Right renal cortex interstitium (tissue), 3 donors: Measurements from ENCODE around the gene AMN1. TPM values are rescaled to one million over a fixed set of nuclear protein-coding genes. Genes with fewer than 3 reads are reported as not detected.
A peak's percentile ranks its signal among the peaks of the same experiment; 100 is the strongest.
"Not testable (repeated sequence)": the region's sequence is repeated elsewhere in the genome, so short reads cannot be mapped to it uniquely, and the experiment has no call there.

ENCODE experiments used
- DNase-seq, 3 donors: peaks; one replicate each; pipeline ENCODE4 v3.0.0-alpha.2; 2013; ENCODE audit warnings: low read depth in 3 of 3, low spot score in 2 of 3
- polyA plus RNA-seq, 3 donors: library from polyadenylated mRNA; unstranded; fragments of 120-200 nt; gene quantifications; one replicate each; pipeline ENCODE4 v1.2.1, GENCODE V29; 2013; ENCODE audit not compliant: insufficient read length in 3 of 3

AMN1 gene
- 10 to 100 TPM; 24.0 to 24.8 (median 24.7) TPM for polyA plus RNA-seq

DNA sequence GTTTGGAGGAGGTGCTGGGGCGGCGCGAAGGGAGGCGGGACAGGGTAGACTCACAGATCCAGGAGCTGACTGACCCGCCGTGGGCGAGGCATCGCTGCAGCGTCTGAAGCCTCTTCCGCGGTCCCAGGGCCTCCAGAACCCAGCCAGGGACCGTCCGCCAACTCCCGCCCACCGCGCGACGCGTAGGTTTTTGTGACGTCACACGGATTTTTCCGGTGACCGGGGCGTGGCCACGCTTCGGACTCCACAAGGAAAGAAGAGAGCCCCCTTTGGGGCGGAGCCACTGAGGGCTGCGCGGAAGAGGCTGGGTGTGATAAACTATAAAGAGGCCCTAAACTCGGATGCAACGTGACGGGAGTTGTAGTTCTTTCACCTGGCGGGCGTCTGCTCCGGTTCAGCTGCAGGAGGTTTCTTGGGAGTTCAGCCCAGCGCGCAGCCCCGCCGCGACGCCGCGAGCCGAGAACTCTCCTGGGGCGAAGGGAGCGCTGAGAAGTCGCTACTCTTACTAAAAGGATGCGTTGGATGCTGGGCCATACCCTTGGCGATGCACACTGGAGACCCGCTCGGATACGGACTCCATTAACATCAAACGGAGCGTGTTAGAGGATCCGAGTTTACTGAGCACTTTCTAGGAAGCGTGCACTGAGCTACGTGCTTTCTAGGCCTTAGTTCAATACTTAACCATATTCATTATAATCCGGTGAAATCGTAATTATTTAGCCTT is at the start of gene AMN1:
Gene AMN1 (minus strand): TSS at position 105 of the 724 bp plus-strand sequence. CDS start 13 bp downstream, at position 92.
- peak; percentile 98 to 99 (median 99) for DNase-seq

DNA sequence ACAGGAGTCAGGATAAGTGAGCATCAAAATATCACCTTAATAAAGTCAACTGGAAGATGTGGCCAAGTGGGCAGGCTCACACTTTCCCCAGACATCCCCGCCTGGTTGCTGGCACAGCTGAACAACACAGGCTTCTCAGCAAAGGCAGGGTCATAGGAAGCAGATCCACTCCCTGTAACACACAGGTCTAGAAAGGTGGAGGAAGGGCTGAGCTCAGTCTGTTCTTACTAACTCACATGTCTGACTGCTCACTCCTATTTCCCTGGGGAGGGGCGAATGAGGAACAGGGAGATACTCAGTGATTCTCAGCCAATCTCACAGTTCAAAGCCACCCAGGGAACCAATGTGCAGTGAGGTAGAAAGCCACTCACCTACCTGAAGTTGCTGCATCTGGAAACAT is 45.0 kb upstream of the AMN1 start:
- DNase-seq, result no peak

DNA sequence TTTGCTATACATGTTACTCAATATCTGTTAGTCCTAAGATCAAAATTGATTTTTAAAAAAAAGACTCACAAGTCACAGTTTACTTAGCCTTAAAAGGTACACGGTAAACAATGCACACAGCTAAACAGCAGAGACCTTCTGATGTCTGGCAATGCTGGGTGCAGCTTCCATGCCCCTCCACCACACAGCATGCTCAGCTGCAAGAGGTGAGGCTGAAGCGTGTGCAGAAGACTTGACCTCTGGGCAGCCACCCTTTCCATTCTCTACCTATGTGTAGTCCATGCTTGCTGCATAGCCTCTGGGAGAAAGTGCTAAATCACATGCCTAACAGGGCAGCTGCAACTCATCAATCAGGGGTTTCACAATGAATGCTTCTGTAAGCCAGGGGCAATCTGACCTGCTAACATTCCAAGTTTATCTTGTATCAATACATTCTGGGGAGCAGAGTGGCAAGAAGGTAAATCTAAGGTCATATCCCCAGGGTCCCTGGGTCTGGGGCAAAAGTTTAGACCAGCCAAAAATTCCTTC is 44.5 kb upstream of the AMN1 start:
- DNase-seq, result no peak

DNA sequence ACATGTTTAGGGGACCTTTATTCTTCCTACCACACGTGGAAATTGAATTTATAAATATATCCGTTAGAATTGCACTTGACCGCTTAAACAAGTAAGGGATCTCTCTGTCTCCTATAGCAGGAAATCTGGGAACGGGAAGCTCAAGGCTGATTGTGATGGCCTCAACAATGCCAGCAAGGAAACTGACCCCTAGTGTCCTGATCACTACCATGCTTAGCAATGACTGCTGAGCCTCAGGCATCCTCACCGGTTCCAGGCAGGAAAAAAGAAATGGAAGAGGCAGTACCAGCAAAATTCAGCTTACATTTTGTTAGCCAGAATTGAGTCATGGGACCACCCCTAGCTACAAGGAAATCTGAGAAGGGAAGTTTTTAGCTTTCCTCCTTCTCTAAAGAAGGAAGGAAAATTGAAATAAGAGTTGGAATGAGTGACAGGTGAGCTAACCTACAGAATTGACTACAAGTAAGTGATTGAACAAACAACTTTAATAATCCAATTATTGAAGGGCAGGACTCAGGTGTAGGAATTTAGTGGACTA is 43.9 kb upstream of the AMN1 start:
- no peak for DNase-seq

DNA sequence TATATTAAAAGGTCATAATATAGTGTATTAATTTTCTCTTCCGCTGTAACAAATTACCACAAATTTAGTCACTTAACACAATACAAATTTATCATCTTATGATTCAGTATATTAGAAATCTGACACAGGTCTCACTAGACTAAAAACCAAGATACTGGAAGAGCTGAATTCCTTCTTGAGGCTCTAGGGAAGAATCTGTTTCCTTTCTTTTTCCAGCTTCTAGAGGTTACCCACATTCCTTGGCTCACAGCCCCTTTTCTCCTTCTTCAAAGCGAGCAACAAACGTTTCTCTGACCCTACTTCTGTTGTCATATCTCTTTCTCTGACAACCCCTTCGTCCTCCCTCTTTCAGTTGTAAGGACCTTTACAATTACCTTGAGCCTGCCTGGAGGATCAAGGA is 43.4 kb upstream of the AMN1 start:
- DNase-seq, result no peak

DNA sequence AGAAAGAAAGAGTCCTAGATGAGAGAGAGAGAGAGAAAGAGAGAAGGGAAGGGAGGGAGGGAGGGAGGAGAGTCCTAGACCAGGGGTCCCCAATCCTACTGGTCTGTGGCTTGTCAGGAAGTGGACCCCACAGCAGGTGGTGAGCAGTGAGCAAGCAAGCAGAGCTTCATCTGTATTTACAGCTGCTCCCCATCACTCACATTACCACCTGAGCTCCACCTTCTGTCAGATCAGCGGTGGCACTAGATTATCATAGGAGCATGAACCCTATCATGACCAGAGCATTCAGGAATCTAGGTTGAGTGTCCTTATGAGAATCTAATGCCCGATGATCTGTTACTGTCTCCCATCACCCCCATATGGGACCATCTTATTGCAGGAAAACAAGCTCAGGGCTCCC is 39.2 kb upstream of the AMN1 start:
- DNase-seq, result no peak

DNA sequence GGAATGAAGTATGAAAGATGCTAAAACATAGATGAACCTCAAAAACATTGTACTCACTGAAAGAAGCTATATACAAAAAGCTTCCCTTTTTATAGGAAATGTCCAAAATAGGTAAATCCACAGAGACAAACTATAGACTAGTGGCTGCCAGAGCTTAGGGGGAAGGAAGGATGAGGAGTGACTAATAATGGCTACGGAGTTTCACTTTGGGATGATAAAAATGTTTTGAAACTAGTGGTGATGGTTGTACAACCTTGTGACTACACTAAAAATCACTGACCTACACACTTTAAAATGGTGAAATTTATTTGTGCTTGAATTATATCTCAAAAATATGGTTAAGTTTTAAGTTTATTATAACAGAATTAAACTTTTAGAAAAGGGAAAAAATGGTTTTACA is 37.1 kb upstream of the AMN1 start:
- DNase-seq, result no peak

DNA sequence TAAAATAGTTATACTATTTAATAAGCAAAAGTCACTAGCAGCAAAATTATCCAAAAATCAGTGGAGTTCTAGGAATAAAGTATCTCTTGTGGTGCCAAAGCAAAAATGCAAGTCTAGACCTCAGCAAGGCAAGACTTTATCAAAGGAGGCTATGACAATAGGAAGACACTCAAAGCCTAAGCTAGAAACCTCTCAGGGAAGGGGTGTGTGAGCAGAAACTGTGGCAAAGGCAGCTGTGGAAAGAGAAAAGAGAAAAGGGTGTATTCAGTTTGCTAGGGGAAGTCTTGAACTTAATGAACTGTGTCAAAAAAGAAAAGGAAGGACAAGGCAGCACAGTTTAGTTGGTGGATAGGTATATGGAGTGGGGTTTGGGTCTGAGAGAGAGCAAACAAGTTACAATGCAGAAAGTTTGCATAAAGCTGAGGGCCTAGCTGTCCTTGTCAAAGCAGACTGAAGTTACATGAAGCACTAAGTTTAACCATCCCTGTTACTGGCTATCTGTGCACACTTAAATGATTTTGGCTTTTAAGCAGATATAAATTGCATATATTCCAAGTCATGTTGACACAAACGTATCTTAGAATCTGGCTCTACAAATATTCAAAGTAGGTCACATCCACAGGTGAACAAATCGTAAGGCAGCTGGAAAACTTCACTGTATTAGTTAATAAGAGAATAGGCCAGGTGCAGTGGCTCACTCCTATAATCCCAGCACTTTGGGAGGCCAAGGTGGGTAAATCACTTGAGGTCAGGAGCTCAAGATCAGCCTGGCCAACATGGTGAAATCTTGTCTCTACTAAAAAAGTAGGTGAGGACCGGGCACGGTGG is 31.0 kb upstream of the AMN1 start:
- no peak for DNase-seq

DNA sequence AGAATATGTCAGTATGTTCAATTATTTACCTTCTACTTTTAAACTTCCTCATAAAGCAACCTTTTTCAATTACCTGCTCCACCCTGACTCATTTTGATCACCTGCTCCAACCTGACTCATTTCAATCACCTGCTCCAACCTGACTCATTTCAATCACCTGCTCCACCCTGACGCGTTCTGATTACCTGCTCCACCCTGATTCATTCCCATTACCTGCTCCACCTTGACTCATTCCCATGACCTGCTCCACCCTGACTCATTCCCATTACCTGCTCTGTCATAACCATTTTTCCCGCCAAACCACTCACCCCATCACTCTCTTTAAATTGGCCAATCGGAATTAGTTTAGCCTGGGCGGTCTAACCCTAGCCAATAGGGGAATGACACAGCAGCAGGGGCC is 29.5 kb upstream of the AMN1 start:
- DNase-seq, result not testable (repeated sequence)

DNA sequence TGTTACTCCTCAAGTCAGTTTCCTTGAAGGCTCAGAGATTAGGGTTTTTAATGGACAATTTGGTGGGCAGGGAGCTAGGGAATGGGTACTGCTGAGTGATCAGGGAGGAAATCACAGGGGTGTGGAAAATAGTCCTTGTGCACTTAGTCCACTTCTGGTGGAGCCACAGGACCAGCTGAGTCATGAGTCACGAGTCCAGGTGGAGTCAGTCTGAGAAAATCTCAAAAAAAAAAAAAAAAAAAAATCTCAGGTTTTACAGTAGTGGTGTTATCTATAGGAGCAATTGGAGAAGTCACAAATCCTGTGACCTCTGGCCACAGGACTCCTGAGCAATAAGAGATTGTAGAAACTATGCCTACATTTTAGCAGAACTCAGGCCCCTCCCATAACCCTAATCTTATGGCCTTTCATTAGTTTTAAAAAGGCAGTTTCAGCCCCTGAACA is 28.2 kb upstream of the AMN1 start:
- no peak for DNase-seq

DNA sequence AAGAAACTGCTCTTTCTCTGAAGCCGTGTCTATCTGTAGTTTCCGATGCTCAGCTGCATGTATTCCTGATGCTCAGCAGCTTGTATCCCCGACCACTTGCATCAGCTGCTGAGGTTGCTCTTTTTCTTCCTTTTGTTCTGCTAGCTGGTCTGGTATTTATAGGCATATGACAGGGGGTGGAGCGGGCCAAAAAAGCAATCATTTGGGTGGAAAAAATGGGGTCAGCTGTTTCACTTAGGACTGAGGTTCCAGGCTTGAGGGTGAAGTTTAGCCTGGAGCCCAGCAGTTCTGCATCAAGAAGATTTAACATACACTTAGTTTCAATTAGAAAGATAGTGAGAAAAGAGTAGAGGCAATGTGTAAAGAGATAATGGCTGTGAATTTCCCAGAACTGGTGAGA is 23.6 kb upstream of the AMN1 start:
- no peak for DNase-seq

DNA sequence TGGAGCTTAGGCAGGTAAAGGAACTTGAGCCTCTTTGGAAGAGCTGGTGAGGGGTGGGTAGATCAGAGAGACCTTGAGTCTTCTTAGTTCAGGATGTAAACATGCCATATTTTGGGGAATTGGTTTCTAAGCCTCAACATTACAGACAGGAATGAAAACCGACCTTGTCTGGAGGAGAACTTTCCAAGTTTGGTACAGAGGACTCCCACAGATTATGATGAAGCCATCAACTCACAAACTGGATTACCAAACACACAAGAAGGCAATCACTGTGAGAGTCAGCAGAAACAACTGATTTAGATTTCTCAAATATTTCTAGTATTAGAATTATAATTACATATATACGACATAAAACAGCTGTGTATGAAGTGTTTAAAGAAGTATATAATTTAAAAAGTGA is 22.3 kb upstream of the AMN1 start:
- DNase-seq, result no peak

DNA sequence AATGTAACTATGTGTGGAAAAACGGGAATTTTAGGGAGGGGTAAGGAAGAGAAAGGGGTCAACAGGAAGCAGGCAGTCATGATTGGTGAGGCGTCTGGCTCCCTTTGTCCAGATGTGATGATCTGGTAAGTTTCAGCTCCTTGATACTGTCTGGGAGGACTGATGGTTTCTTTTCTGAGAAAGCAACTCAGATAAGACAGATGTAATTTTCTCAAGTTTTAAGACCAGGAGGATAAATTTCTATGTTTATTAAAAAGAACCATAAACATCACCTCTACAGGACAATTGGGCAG is 21.9 kb upstream of the AMN1 start:
- DNase-seq, result no peak

DNA sequence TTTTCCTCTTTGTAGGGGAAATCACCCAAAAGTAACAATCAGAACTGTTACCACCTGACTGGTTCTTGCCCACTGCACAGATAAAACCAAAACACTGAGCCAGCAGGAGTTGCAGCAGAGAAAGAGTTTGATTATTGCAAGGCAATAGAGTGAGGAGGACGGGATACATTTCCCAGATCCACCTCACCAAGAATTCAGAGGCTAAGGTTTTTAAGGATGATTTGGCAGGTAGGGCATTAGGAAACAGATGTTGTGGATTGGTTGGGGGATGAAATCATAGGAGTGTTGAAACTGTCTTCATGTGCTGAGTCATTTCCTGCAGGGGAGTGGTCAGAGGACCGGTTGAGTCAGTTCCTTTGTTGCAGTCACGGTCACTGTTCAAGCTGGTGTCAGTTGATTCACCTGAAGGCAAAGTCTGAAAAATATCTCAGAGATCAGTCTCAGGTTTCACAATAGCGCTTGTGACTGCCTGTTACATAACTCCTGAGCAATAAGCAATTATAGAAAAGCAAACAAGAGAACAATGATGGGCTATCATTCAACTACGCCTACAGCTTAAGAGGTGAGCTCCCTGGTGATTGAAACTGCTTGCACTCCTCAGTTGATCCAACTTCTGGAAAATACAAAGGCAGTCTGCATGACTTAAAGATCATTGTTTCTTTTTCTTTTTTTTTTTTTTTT is 20.3 kb upstream of the AMN1 start:
- DNase-seq, result no peak

DNA sequence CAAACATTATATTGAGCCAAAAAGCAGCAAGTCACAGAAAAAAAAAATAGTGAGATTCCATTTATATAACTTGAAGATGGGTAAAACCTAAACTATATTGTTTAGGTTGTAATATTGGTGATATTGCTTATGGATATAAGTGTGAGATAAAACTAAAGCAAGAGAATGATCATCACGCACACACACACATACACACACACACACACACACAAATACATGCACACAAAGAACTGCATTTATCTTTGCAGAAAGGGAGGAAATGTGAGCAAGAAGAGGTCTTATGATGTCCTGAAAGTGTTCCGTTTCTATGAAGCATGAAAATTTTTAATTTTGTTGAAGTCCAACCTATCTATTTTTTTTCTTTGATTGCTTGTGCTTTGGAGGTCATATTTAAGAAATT is 16.4 kb upstream of the AMN1 start:
- no peak for DNase-seq

DNA sequence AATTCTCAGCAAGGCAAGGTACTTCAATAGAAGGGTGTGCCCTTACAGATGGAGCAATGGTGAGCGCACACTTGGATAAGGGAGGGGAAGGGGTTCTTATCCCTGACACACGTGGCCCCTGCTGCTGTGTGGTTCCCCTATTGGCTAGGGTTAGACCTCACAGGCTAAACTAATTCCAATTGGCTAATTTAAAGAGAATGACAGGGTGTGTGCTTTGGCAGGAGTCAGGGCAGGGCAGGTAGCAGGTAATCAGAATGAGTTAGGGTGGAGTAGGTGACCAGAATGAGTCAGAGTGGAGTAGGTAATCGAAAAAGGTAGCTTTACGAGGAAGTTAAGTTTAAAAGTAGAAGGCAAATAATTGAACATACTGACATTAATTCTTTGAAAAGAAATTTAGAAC is 15.5 kb upstream of the AMN1 start:
- not testable (repeated sequence) for DNase-seq

DNA sequence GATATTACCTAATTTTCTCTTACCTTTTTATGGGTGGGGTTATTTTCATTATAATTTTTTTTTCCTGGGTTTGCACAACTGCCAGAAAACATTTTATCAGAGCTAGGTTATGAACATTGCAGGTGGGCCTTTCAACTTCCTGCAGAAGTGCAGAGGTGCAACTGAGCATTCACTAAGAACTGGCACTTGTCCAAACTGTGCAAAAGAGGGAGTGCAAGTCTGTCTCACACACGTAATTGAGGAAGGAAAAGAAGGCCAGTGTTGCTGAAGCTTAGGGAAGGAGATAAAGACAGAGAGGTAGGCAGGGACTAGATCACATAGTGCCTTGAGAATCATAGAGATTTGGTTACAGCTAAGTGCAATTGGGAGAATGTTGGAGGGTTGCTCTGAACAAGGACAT is 14.1 kb upstream of the AMN1 start:
- no peak for DNase-seq

DNA sequence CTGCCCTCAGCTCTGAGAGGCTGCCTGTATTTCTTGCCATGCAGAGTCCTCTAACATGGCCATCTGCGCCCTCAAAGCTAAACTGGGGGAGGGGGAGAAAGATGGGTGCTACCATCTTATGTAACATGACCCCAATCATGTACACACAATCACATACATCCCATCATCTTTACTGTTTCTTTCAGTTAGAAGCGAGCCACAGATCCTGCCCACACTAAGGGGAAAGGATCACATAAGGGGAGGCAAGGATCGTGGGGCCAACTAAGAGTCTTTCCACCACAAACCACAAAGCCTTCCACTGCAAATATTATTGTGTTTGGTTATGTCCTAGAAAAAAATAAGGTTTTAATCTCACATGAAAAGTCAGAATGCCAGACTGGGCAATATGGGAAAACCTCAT is 11.8 kb upstream of the AMN1 start:
- no peak for DNase-seq

DNA sequence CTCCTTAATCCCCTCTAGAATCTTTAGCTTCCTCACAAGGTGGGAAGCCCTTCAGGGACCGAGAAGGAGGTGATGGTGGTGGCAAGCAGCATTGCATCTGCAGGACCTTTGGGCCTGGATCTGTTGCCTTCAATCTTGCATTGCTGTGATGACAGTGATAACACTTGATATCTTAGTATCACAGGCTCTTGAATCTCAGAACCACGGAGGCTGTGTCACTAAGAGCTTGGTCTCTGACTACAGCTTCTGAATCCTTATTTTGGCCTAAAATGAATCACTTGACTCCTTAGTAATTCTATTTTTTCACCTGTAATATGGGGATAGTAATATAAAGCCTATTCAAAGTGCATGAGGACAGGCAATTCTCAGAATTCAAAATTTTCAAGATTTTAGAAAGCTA is 8.9 kb upstream of the AMN1 start:
- no peak for DNase-seq

DNA sequence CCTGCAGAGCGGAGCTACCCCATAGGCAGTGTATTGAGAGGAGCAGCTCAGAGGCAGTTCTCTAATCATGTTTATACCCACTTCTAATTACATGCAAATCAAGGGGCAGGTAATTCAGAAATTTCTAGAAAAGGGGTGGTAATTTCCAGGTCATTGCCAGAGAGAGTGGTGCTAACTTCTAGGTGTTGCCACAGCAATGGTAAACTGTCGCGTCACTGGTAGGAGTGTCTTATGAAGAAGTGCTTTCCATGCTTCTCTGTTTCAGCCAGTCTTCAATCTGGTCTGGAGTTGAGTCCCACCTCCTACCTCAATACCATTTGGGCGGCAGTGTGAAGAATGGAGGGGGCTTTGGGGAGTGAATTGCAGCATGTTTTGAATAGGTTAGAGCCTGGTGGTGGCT is 8.5 kb upstream of the AMN1 start:
- no peak for DNase-seq

DNA sequence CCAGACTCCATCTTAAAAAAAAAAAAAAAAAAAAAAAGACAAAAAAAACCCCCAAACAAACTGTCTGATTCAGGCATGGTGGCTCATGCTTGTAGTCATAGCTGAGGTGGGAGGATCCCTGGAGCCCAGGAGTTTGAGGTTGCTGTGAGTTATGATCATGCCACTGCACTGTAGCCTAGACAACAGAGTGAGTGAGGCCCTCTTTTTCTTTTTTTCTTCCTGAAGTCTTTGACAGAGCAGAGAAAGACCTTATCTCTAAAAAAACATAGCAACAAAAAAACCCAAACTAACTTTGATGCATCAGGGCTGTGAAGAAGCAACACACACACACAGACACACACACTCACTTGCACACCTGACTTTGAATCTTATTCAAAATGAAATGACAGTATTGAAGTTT is 7.7 kb upstream of the AMN1 start:
- no peak for DNase-seq
